ENCODE measurements around the gene THRSP. TPM values are rescaled to one million over a fixed set of nuclear protein-coding genes. Genes with fewer than 3 reads are reported as not detected.

Gene THRSP
- total RNA-seq, 4 donors from 2014 or later, result 17.9 to 129 (median 47.3) TPM

DNA sequence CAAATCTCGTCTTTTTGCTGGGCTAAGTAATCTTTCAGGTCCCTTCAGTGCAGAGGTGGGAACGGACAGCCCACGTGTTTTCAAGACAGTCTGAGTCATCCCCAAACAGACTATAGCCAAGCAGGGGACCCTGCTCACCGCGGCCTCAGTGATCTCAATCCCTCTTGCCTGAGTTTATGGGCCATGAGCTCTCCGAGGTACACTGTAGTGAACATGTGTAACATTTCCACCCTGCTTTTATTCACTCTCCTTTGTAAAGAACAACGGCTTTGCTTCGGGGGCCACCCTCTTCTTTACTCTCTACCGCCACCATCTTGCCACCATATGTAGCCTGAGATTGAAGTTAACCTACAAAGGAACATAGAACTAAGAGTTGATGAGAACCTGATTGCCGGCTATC is 29.0 kb upstream of the THRSP start:
- DNase-seq (ENCODE audit: low spot score in 2 of 2), result no peak
- TF ChIP-seq, protein P1, sequence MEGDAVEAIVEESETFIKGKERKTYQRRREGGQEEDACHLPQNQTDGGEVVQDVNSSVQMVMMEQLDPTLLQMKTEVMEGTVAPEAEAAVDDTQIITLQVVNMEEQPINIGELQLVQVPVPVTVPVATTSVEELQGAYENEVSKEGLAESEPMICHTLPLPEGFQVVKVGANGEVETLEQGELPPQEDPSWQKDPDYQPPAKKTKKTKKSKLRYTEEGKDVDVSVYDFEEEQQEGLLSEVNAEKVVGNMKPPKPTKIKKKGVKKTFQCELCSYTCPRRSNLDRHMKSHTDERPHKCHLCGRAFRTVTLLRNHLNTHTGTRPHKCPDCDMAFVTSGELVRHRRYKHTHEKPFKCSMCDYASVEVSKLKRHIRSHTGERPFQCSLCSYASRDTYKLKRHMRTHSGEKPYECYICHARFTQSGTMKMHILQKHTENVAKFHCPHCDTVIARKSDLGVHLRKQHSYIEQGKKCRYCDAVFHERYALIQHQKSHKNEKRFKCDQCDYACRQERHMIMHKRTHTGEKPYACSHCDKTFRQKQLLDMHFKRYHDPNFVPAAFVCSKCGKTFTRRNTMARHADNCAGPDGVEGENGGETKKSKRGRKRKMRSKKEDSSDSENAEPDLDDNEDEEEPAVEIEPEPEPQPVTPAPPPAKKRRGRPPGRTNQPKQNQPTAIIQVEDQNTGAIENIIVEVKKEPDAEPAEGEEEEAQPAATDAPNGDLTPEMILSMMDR (IDR thresholded peaks at IDR 0.05), result no peak
- TF ChIP-seq POLR2A (IDR thresholded peaks at IDR 0.05) (no peak), POLR2AphosphoS5 (IDR thresholded peaks at IDR 0.05) (no peak), EP300 (IDR thresholded peaks at IDR 0.05) (no peak)
- H3K4me3 ChIP-seq, result no peak overlapping the region
- H3K36me3 ChIP-seq, result no peaks in the 10 kb centered on the region
- H3K4me1 ChIP-seq, result peaks cover 9% of the 10 kb centered on the region
- no peaks in the 10 kb centered on the region for H3K27me3 ChIP-seq
- WGBS, result 69% methylated on average over 10 of the region's 10 CpGs
- H3K27ac ChIP-seq, result no peak overlapping the region
- H3K9me3 ChIP-seq, result no peaks in the 10 kb centered on the region

DNA sequence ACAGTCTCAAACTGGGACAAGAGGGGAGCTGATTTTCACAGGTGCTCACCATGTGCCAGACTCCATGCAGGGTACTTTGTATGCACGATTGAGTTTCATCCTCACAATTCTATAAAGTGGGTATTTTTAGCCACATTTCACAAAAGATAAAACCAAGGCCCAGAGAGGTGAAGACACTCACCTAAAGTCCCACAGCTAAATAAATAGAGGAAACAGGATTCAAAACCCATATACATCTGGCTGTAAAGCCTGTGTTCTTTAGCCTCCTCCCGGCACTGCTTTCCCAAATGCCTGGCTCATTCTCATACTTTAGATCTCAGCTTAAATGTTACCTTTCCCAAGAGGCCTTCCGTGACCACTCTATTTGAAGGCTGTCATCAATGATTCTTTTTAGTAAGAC is 27.3 kb upstream of the THRSP start:
- 98% methylated on average over 3 of the region's 3 CpGs for WGBS
- no peaks in the 10 kb centered on the region for H3K27me3 ChIP-seq
- peaks cover 10% of the 10 kb centered on the region for H3K4me1 ChIP-seq
- TF ChIP-seq POLR2A (IDR thresholded peaks at IDR 0.05), result no peak
- no peak overlapping the region for H3K4me3 ChIP-seq
- H3K27ac ChIP-seq, result no peak overlapping the region
- no peaks in the 10 kb centered on the region for H3K9me3 ChIP-seq
- no peak for DNase-seq (ENCODE audit: low spot score in 2 of 2)
- no peaks in the 10 kb centered on the region for H3K36me3 ChIP-seq

DNA sequence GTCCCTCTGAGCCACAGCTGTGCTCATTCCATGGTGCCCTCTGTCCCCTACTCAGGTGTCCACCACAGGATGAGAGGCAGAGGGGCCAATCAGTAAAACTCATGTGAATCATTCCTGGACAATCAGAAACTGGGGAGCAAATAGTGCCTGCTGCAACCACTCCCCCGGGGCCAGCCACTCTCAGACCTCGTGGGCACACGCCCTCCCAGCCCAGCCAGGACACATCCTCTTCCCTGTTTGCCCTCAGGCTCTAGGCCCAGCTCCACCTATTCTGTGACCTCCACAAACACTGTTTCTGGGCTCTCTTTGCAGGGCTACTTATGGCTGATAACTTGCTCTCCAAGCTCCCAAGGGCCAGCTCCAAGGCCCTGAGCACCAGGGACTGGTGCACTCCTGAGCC is 26.6 kb upstream of the THRSP start:
- H3K27me3 ChIP-seq, result no peaks in the 10 kb centered on the region
- WGBS, result 48% methylated on average over 3 of the region's 3 CpGs
- no peak overlapping the region for H3K27ac ChIP-seq
- TF ChIP-seq, protein P1 (IDR thresholded peaks at IDR 0.05), result no peak
- TF ChIP-seq POLR2A (IDR thresholded peaks at IDR 0.05), result no peak
- no peak for TF ChIP-seq POLR2AphosphoS5 (IDR thresholded peaks at IDR 0.05)
- TF ChIP-seq EP300 (IDR thresholded peaks at IDR 0.05), result no peak
- H3K4me3 ChIP-seq, result no peak overlapping the region
- peaks cover 10% of the 10 kb centered on the region for H3K4me1 ChIP-seq
- DNase-seq (ENCODE audit: low spot score in 2 of 2), result no peak
- H3K9me3 ChIP-seq, result no peaks in the 10 kb centered on the region
- H3K36me3 ChIP-seq, result no peaks in the 10 kb centered on the region

DNA sequence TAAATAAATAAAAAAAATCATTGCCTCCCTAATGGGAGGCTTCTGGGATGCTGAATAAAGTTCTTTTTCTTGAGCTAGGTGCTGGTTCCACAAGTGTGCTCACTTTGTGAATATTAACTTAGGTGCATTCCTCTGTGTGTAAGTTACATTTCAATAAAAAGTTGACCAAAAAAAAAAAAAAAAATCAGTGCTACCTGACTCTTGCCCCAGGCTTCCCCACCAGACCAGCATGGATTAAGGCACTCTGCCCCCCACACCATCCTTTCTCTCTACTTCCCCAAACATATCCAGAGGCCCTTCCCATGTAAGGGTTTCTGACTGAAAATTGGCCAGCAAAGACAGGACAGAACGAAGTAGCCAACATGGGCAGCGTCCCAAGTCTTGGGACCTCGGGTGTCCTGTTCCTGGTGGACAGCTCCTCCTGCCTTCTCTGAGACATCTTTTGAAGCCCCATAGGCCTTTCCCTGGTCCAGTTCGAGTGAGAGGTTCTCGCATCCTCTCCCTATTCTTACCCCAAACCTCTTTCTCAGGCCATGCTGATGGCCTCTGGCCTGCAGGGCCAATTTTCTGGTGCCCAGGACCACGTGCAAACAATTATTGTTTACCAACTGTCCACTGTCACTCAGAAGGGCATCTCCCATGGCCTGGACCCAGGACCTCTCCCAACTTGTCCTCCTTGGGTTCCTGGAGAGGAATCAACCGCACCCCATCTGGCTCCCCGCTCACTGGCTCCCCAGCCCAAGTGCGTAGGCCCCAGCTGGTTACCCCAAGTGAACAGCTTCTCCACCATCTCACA is 25.6 kb upstream of the THRSP start:
- H3K36me3 ChIP-seq, result no peaks in the 10 kb centered on the region
- no peak for DNase-seq (ENCODE audit: low spot score in 2 of 2)
- H3K9me3 ChIP-seq, result no peaks in the 10 kb centered on the region
- TF ChIP-seq POLR2A (IDR thresholded peaks at IDR 0.05) (no peak), EP300 (IDR thresholded peaks at IDR 0.05) (no peak), POLR2AphosphoS5 (IDR thresholded peaks at IDR 0.05) (no peak)
- TF ChIP-seq, protein P1 (IDR thresholded peaks at IDR 0.05), result no peak
- 82% methylated on average over 9 of the region's 9 CpGs for WGBS
- H3K27ac ChIP-seq, result no peak overlapping the region
- H3K4me1 ChIP-seq, result peaks cover 10% of the 10 kb centered on the region
- H3K27me3 ChIP-seq, result no peaks in the 10 kb centered on the region
- no peak overlapping the region for H3K4me3 ChIP-seq

DNA sequence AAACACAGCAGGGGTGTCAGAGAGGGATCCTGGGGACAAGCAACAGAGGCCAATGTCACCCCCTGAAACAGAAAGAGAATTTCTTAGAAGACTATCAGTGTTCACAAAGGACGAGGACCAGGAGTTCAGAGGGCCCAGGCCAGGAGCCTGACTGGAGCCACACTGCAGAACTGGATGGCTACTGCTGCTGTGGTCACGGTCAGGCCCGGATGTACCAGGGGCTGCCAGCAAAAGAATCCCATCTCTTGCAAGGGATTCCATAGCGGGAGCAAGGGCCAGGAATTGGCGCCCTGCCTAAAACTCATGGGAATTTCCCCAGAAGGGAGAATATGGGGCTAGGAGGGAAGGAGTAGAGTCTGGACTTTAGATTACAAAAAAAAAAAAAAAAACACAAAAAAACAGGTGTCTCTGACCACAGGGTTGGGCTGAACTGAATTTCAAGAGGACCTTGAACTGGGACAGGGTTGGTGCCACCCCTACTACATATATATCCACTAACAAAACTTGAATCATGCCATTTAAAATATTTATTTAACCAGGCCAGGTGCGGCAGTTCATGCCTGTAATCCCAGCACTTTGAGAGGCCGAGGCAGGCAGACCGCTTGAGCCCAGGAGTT is 24.9 kb upstream of the THRSP start:
- Histone ChIP-seq H3K27me3 (no peaks in the 10 kb centered on the region), H3K4me3 (no peak overlapping the region)

More for the DNA sequence above, 24.9 kb upstream of the THRSP start:
- TF ChIP-seq POLR2A (IDR thresholded peaks at IDR 0.05) (no peak), EP300 (IDR thresholded peaks at IDR 0.05) (no peak), POLR2AphosphoS5 (IDR thresholded peaks at IDR 0.05) (no peak)
- TF ChIP-seq, protein P1 (IDR thresholded peaks at IDR 0.05), result no peak
- H3K27ac ChIP-seq, result no peak overlapping the region
- no peaks in the 10 kb centered on the region for H3K36me3 ChIP-seq
- H3K9me3 ChIP-seq, result no peaks in the 10 kb centered on the region
- peaks cover 10% of the 10 kb centered on the region for H3K4me1 ChIP-seq
- WGBS, result 97% methylated on average over 8 of the region's 8 CpGs
- no peak for DNase-seq (ENCODE audit: low spot score in 2 of 2)

Measured in suprapubic skin (tissue), 4 donors.